Endodermal cell (in vitro differentiated cells): Measurements from ENCODE around the gene TMEM120A. TPM values are rescaled to one million over a fixed set of nuclear protein-coding genes. Genes with fewer than 3 reads are reported as not detected.

Experiments used
- DNase-seq: peaks from one replicate; pipeline ENCODE4 v3.0.0-alpha.2; 2017
- H3K27ac ChIP-seq: 2 replicates; pipeline ENCODE4 v1.5.1; 2013; ENCODE audit warnings: mild to moderate bottlenecking, low read depth, low read length, moderate library complexity
- H3K27me3 ChIP-seq: 2 replicates; pipeline ENCODE4 v1.6.1; 2013; ENCODE audit warnings: mild to moderate bottlenecking, low read length, moderate library complexity; ENCODE audit not compliant: insufficient read depth, control insufficient read depth, poor library complexity, severe bottlenecking
- H3K36me3 ChIP-seq: 2 replicates; pipeline ENCODE4 v1.7.0; 2013; ENCODE audit warnings: mild to moderate bottlenecking, low read length, moderate library complexity; ENCODE audit not compliant: control insufficient read depth, insufficient read depth
- H3K4me1 ChIP-seq: one replicate; pipeline ENCODE4 v1.7.0; 2013; ENCODE audit warnings: low read length; ENCODE audit not compliant: control insufficient read depth, insufficient read depth
- H3K4me3 ChIP-seq: 2 replicates; pipeline ENCODE4 v1.5.1; 2013; ENCODE audit warnings: mild to moderate bottlenecking, low read length, moderate library complexity
- H3K9ac ChIP-seq: 2 replicates; pipeline ENCODE4 v1.6.1; 2013; ENCODE audit warnings: mild to moderate bottlenecking, low read length, moderate library complexity; ENCODE audit not compliant: poor library complexity, severe bottlenecking; ENCODE audit errors: extremely low read depth
- H3K9me3 ChIP-seq: 2 replicates; pipeline ENCODE4 v1.6.1; 2013; ENCODE audit warnings: mild to moderate bottlenecking, low read length, moderate library complexity; ENCODE audit not compliant: control insufficient read depth
- H3K27ac Mint-ChIP-seq: 2 replicates; pipeline ENCODE4 v1.8.0; 2020; ENCODE audit warnings: mixed read lengths
- H3K27me3 Mint-ChIP-seq: 2 replicates; pipeline ENCODE4 v1.8.0; 2021; ENCODE audit warnings: mild to moderate bottlenecking, mixed read lengths; ENCODE audit not compliant: insufficient read depth
- H3K36me3 Mint-ChIP-seq: 2 replicates; pipeline ENCODE4 v1.8.0; 2020; ENCODE audit warnings: low read depth, mixed read lengths
- H3K4me1 Mint-ChIP-seq: 2 replicates; pipeline ENCODE4 v1.8.0; 2020; ENCODE audit warnings: mixed read lengths
- H3K4me3 Mint-ChIP-seq: 2 replicates; pipeline ENCODE4 v1.8.0; 2020; ENCODE audit warnings: mild to moderate bottlenecking, moderate library complexity, mixed read lengths
- H3K9me3 Mint-ChIP-seq: 2 replicates; pipeline ENCODE4 v1.8.0; 2020; ENCODE audit warnings: mild to moderate bottlenecking, mixed read lengths
- CTCF ChIP-seq: fragments of 200-600 bp; sonication (generic); conservative IDR thresholded peaks from 2 replicates; pipeline ENCODE4 v1.5.0; 2021; ENCODE audit warnings: antibody characterized with exemption, mild to moderate bottlenecking
- WGBS, 2 experiments: methylation state at CpG; one replicate each; pipeline versions ENCODE4 v1.1.5 to v1.1.7; 2013; ENCODE audit warnings: missing lambda C conversion rate in 2 of 2, mixed read lengths in 1 of 2; ENCODE audit not compliant: insufficient coverage in 1 of 2, insufficient read length in 1 of 2; 5-methylcytosine and 5-hydroxymethylcytosine counted together
- total RNA-seq, 2 donors: library from RNA; stranded (reverse); fragmentation: NEBNext Ultra II Directional in 1 of 2; extraction: Animal tissue kit (Norgen Biotek cat#: 25700) in 1 of 2; gene quantifications; 2 replicates in 1 of 2; 3 replicates in 1 of 2; pipeline ENCODE4 v1.2.1, GENCODE V29; 2021

Gene TMEM120A
- total RNA-seq, 2 donors from 2014 or later, result 18.8 to 19.1 TPM

- Mint-ChIP-seq H3K36me3 (peaks cover 51% of the 10 kb centered on the region), H3K4me1 (no peaks in the 10 kb centered on the region), H3K27ac (no peak overlapping the region), H3K9me3 (no peaks in the 10 kb centered on the region), H3K27me3 (no peaks in the 10 kb centered on the region), H3K4me3 (no peak overlapping the region)
- peaks cover 30% of the 10 kb centered on the region for H3K36me3 ChIP-seq
- DNase-seq, result no peak
- no peak overlapping the region for H3K4me3 ChIP-seq
- no peak for TF ChIP-seq CTCF
- 92% methylated on average over 4 to 6 of the region's 6 CpGs for WGBS, 2 experiments
- H3K27me3 ChIP-seq, result no peaks in the 10 kb centered on the region
- no peak overlapping the region for H3K9ac ChIP-seq
- H3K4me1 ChIP-seq, result no peaks in the 10 kb centered on the region
- no peaks in the 10 kb centered on the region for H3K9me3 ChIP-seq
- H3K27ac ChIP-seq, result no peak overlapping the region
These were observed 7.7 kb upstream of the TMEM120A start for GRCh38 chr7:76002139-76002538.

- Histone ChIP-seq H3K9me3 (no peaks in the 10 kb centered on the region), H3K27me3 (no peaks in the 10 kb centered on the region), H3K36me3 (peaks cover 40% of the 10 kb centered on the region), H3K4me3 (no peak overlapping the region), H3K9ac (no peak overlapping the region), H3K27ac (no peak overlapping the region), H3K4me1 (no peaks in the 10 kb centered on the region)
- no peak for TF ChIP-seq CTCF
- Mint-ChIP-seq H3K4me1 (no peaks in the 10 kb centered on the region), H3K27ac (no peak overlapping the region), H3K36me3 (peaks cover 58% of the 10 kb centered on the region), H3K4me3 (no peak overlapping the region), H3K9me3 (no peaks in the 10 kb centered on the region), H3K27me3 (no peaks in the 10 kb centered on the region)
- no peak for DNase-seq
- 94% methylated on average over 9 to 11 of the region's 11 CpGs for WGBS, 2 experiments
These were observed 6.2 kb upstream of the TMEM120A start for GRCh38 chr7:76000566-76000965.

- Mint-ChIP-seq H3K36me3 (peaks cover 48% of the 10 kb centered on the region), H3K27ac (no peak overlapping the region), H3K9me3 (no peaks in the 10 kb centered on the region), H3K27me3 (no peaks in the 10 kb centered on the region), H3K4me3 (no peak overlapping the region), H3K4me1 (peaks cover 3% of the 10 kb centered on the region)
- Histone ChIP-seq H3K27me3 (no peaks in the 10 kb centered on the region), H3K4me1 (peaks cover 6% of the 10 kb centered on the region), H3K9me3 (no peaks in the 10 kb centered on the region), H3K4me3 (no peak overlapping the region), H3K36me3 (peaks cover 27% of the 10 kb centered on the region), H3K27ac (no peak overlapping the region), H3K9ac (no peak overlapping the region)
- WGBS, 2 experiments, result 83 to 89% methylated on average over 1 of the region's 1 CpG
- no peak for DNase-seq
- TF ChIP-seq CTCF, result no peak
These were observed 3.6 kb upstream of the TMEM120A start for GRCh38 chr7:75998038-75998437.
